ENCODE data around the gene AP1G2.

DNA sequence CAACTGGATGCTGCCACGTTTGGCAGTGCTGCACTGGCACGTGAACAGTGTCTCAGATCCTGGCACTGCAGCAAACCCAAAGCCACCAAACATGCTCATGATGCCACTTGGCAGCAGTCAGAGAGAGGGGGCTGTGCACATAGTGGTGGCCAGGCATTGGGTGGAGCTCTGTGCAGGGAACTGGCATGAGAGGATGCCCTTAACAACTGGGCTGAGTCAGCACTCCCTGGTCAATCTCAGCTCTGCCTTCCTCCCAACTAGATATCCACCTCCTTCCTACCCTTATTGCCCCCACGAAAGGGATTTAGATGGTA, 53.0 kb downstream of the AP1G2 start:
- TF ChIP-seq, protein P1, sequence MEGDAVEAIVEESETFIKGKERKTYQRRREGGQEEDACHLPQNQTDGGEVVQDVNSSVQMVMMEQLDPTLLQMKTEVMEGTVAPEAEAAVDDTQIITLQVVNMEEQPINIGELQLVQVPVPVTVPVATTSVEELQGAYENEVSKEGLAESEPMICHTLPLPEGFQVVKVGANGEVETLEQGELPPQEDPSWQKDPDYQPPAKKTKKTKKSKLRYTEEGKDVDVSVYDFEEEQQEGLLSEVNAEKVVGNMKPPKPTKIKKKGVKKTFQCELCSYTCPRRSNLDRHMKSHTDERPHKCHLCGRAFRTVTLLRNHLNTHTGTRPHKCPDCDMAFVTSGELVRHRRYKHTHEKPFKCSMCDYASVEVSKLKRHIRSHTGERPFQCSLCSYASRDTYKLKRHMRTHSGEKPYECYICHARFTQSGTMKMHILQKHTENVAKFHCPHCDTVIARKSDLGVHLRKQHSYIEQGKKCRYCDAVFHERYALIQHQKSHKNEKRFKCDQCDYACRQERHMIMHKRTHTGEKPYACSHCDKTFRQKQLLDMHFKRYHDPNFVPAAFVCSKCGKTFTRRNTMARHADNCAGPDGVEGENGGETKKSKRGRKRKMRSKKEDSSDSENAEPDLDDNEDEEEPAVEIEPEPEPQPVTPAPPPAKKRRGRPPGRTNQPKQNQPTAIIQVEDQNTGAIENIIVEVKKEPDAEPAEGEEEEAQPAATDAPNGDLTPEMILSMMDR (IDR thresholded peaks at IDR 0.05), result no peak
- TF ChIP-seq POLR2A (IDR thresholded peaks at IDR 0.05) (no peak), POLR2AphosphoS5 (IDR thresholded peaks at IDR 0.05) (no peak), EP300 (IDR thresholded peaks at IDR 0.05) (no peak)

All from upper lobe of left lung (tissue), 4 donors.